HCT116 (cell line): ENCODE results near the gene PDCD1LG2. TPM values are rescaled to one million over a fixed set of nuclear protein-coding genes. Genes with fewer than 3 reads are reported as not detected.

ENCODE experiments used
- ATAC-seq: fragments of 200-7000 bp; cut with Tn5 transposase; 2 replicates; pipeline ENCODE4 v1.9.1; 2020; ENCODE audit warnings: mild to moderate bottlenecking, moderate library complexity
- BruUV-seq: library from RNA; stranded (reverse); fragments of 400-500 nt; replicated peaks from 2 replicates; lab custom pipeline; 2021; lab: Mats Ljungman, UMichigan
- CTCF ChIA-PET: fragments of 300-600 bp; sonication (Branson Sonifier 250); formaldehyde crosslinking; loops from one replicate; lab custom pipeline; 2021; ENCODE audit warnings: antibody characterized with exemption; lab: Charles Lee
- POLR2A ChIA-PET: fragments of 300-600, 350-600 bp; sonication (Branson Sonifier 250); formaldehyde crosslinking; loops from one replicate; lab custom pipeline; 2021; ENCODE audit warnings: antibody characterized with exemption; lab: Charles Lee
- RAD21 ChIA-PET, 2 experiments: fragments of 300-600 bp; sonication (Branson Sonifier 250); formaldehyde crosslinking; loops; one replicate each; lab custom pipeline; 2023; ENCODE audit warnings: low total read pairs in 2 of 2; ENCODE audit not compliant: uncharacterized antibody in 2 of 2, unreplicated experiment in 2 of 2, low non-redundant PET in 1 of 2; lab: Charles Lee
- DNase-seq: peaks from one replicate; pipeline ENCODE4 v3.0.0-alpha.2; 2010; ENCODE audit warnings: low read depth, low spot score
- H2AFZ ChIP-seq: fragments of 200-600 bp; shearing (Covaris generic), sonication (generic); 2 replicates; pipeline ENCODE4 v1.6.1; 2017; ENCODE audit warnings: low read depth, mixed run types, mixed read lengths, antibody characterized with exemption, low read length; ENCODE audit not compliant: poor library complexity, severe bottlenecking
- H3K27ac ChIP-seq: 2 replicates; pipeline ENCODE4 v1.5.1; 2012; ENCODE audit warnings: low read depth, low read length
- H3K27me3 ChIP-seq: fragments of 200-600 bp; sonication (generic); 2 replicates; pipeline ENCODE4 v1.6.1; 2016; ENCODE audit warnings: mixed run types, low read length, mixed read lengths; ENCODE audit not compliant: insufficient read depth
- H3K36me3 ChIP-seq, 2 experiments: fragments of 200-500 bp in 1 of 2; fragments of 200-600 bp in 1 of 2; sonication (Bioruptor generic) in 1 of 2; sonication (generic) in 1 of 2; 2 replicates each; pipeline versions ENCODE4 v1.5.1 to v1.6.1; 2014 to 2016; ENCODE audit warnings: low read length in 2 of 2, inconsistent platforms in 1 of 2, mixed read lengths in 1 of 2, mixed run types in 1 of 2; ENCODE audit not compliant: insufficient read depth in 2 of 2, control insufficient read depth in 1 of 2
- H3K4me1 ChIP-seq, 2 experiments: fragments of 200-600 bp in 1 of 2; sonication (generic) in 1 of 2; 2 replicates each; pipeline versions ENCODE4 v1.5.1 to v1.6.1; 2012 to 2017; ENCODE audit warnings: low read length in 2 of 2, inconsistent platforms in 1 of 2, mild to moderate bottlenecking in 1 of 2, mixed read lengths in 1 of 2, mixed run types in 1 of 2, moderate library complexity in 1 of 2; ENCODE audit not compliant: insufficient read depth in 2 of 2, control insufficient read depth in 1 of 2
- H3K4me2 ChIP-seq: fragments of 200-600 bp; sonication (generic); 2 replicates; pipeline ENCODE4 v1.6.1; 2017; ENCODE audit warnings: mixed run types, low read length, mixed read lengths
- H3K4me3 ChIP-seq, 2 experiments: fragments of 200-600 bp in 1 of 2; sonication (generic) in 1 of 2; replicated peaks in 1 of 2; 2 replicates each; pipeline ENCODE4 v1.5.1; 2011 to 2016; ENCODE audit warnings: low read length in 2 of 2, control low read depth in 1 of 2, low read depth in 1 of 2, mild to moderate bottlenecking in 1 of 2, mixed read lengths in 1 of 2, mixed run types in 1 of 2
- H3K79me2 ChIP-seq: fragments of 200-600 bp; sonication (generic); 2 replicates; pipeline ENCODE4 v1.6.1; 2017; ENCODE audit warnings: mild to moderate bottlenecking, mixed run types, low read length, moderate library complexity, mixed read lengths; ENCODE audit not compliant: insufficient read depth
- H3K9ac ChIP-seq: fragments of 200-600 bp; sonication (generic); 2 replicates; pipeline ENCODE4 v1.6.1; 2016; ENCODE audit warnings: low read length, mixed read lengths
- H3K9me2 ChIP-seq: fragments of 200-600 bp; sonication (generic), shearing (Covaris generic); 2 replicates; pipeline ENCODE4 v1.6.1; 2017; ENCODE audit warnings: mixed run types, mild to moderate bottlenecking, moderate library complexity; ENCODE audit not compliant: insufficient read depth
- H3K9me3 ChIP-seq, 2 experiments: fragments of 200-500 bp in 1 of 2; fragments of 200-600 bp in 1 of 2; sonication (Bioruptor generic) in 1 of 2; sonication (generic) in 1 of 2; 2 replicates each; pipeline ENCODE4 v1.6.1; 2014 to 2017; ENCODE audit warnings: low read length in 2 of 2, mixed read lengths in 2 of 2, inconsistent platforms in 1 of 2, low read depth in 1 of 2, mild to moderate bottlenecking in 1 of 2, mixed run types in 1 of 2, moderate library complexity in 1 of 2; ENCODE audit not compliant: control insufficient read depth in 1 of 2, insufficient read depth in 1 of 2
- H4K20me1 ChIP-seq: fragments of 200-600 bp; sonication (generic), shearing (Covaris generic); 2 replicates; pipeline ENCODE4 v1.6.1; 2017; ENCODE audit warnings: mixed run types, mild to moderate bottlenecking, moderate library complexity; ENCODE audit not compliant: insufficient read depth
- CTCF ChIP-seq, 3 experiments: fragments of 200-600 bp in 1 of 3; sonication (generic) in 1 of 3; IDR thresholded peaks in 2 of 3; conservative IDR thresholded peaks in 1 of 3; 2 replicates each; pipeline ENCODE4 v1.5.1; 2012 to 2017; ENCODE audit warnings: low read depth in 2 of 3, low read length in 2 of 3, antibody characterized with exemption in 1 of 3, borderline replicate concordance in 1 of 3, control low read depth in 1 of 3, mild to moderate bottlenecking in 1 of 3, mixed read lengths in 1 of 3, mixed run types in 1 of 3, moderate library complexity in 1 of 3; ENCODE audit not compliant: insufficient read depth in 1 of 3
- EGR1 ChIP-seq: IDR thresholded peaks from 2 replicates; pipeline ENCODE4 v1.6.1; 2012; ENCODE audit warnings: low read depth
- POLR2AphosphoS5 ChIP-seq: IDR thresholded peaks from 2 replicates; pipeline ENCODE4 v1.6.1; 2011; ENCODE audit warnings: mild to moderate bottlenecking, low read depth, low read length, moderate library complexity
- RAD21 ChIP-seq: IDR thresholded peaks from 2 replicates; pipeline ENCODE4 v1.6.1; 2012; ENCODE audit warnings: low read depth, mild to moderate bottlenecking
- REST ChIP-seq: IDR thresholded peaks from 2 replicates; pipeline ENCODE4 v1.6.1; 2012; ENCODE audit warnings: low read depth
- TCF7L2 ChIP-seq: IDR thresholded peaks from 2 replicates; pipeline ENCODE4 v1.7.0; 2011; ENCODE audit warnings: borderline replicate concordance, inconsistent platforms; ENCODE audit not compliant: insufficient read depth, insufficient read length; ENCODE audit errors: extremely low read depth
- YY1 ChIP-seq: IDR thresholded peaks from 2 replicates; pipeline ENCODE4 v1.6.1; 2011; ENCODE audit warnings: low read length, low read depth, moderate library complexity, mild to moderate bottlenecking; ENCODE audit not compliant: insufficient replicate concordance; ENCODE audit errors: extremely low read depth
- ZBTB33 ChIP-seq: IDR thresholded peaks from 2 replicates; pipeline ENCODE4 v1.6.1; 2011; ENCODE audit warnings: mild to moderate bottlenecking, low read length, moderate library complexity; ENCODE audit not compliant: insufficient replicate concordance; ENCODE audit errors: extremely low read depth
- ZNF274 ChIP-seq: fragments of 200-500 bp; sonication (Bioruptor generic); IDR thresholded peaks from 2 replicates; pipeline ENCODE4 v1.6.1; 2014; ENCODE audit warnings: mild to moderate bottlenecking, low read depth, low read length, inconsistent platforms
- intact Hi-C: fragments of 100-400 bp; cut with micrococcal nuclease; formaldehyde crosslinking; loops from 2 replicates; pipeline ENCODE4 v1.10.0; 2022
- total RNA-seq: library from RNA; stranded (reverse); gene quantifications from one replicate; pipeline ENCODE4 v1.2.1, GENCODE V29; 2021; ENCODE audit not compliant: unreplicated experiment

The PDCD1LG2 gene
- total RNA-seq, 1 experiment from 2014 or later = not detected

- no peak overlapping the region for H3K4me2 ChIP-seq
Observed at GRCh38 chr9:5617749-5618148, 107.4 kb downstream of the PDCD1LG2 start.

More at GRCh38 chr9:5617749-5618148, 107.4 kb downstream of the PDCD1LG2 start:
- TF ChIP-seq POLR2AphosphoS5 (no peak), YY1 (no peak), RAD21 (no peak), TCF7L2 (no peak), ZNF274 (no peak), CTCF (IDR thresholded peaks at IDR 0.05 in 2 of 3, conservative IDR thresholded peaks at IDR 0.05 in 1 of 3; ENCODE audit: borderline replicate concordance in 1 of 3, insufficient read depth in 1 of 3, low read depth in 2 of 3, low read length in 2 of 3) (no peak), ZBTB33 (no peak), EGR1 (no peak), REST (no peak)
- TF ChIP-seq, all 23 proteins: peak for 0
- POLR2A ChIA-PET = no interaction called here
- no peaks in the 10 kb centered on the region for H3K79me2 ChIP-seq
- BruUV-seq = no TSS peak
- H3K9ac ChIP-seq = no peak overlapping the region
- no peak overlapping the region for H3K4me3 ChIP-seq
- no peak for DNase-seq
- no peaks in the 10 kb centered on the region; the same call in 1 of the 2 replicates for H3K9me2 ChIP-seq
- CTCF ChIA-PET = no interaction called here
- no peak for ATAC-seq
- intact Hi-C loops = no loop called here
- H3K27ac ChIP-seq = no peak overlapping the region
- H3K9me3 ChIP-seq = no peaks in the 10 kb centered on the region
- no peaks in the 10 kb centered on the region for H3K36me3 ChIP-seq
- H2AFZ ChIP-seq = no peak overlapping the region
- peaks cover 26 to 30% of the 10 kb centered on the region in 2 experiments for H3K4me1 ChIP-seq
- H3K27me3 ChIP-seq = no peaks in the 10 kb centered on the region
- RAD21 ChIA-PET = no interaction called here
- H4K20me1 ChIP-seq = no peaks in the 10 kb centered on the region
